Measurements from ENCODE around the gene DAD1.

DNA sequence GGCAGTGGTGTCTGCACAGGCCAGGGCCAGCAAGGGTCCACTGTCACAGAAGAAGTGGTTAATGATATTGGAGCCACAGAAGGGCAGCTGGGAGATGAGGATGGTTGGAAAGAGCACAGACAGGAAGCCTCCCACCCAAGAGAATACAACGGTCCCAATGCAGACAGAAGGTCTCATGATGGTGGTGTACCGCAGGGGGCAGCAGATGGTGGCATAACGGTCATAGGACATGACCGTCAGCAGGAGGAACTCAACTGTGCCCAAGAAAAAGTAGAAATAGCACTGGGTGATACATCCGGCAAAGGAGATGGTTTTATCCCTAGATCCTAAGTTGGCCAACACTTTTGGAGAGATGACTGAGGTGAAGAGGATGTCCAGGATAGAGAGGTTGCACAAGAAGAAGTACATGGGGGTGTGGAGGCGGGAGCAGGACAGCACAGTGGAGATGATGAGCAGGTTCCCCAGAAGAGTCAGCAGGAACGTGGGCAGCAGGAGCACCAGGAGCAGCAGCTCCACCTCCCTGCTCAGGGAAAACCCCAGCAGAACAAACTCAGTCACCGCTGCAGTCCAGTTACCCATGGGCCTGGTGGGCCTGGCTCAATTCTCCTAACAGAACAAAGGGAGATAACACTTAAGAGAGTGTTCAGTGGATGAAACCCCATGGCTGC is 45.3 kb upstream of the DAD1 start:
- TF ChIP-seq POLR2A (IDR thresholded peaks at IDR 0.05; ENCODE audit: low read length) (no peak), GATA1 (IDR thresholded peaks at IDR 0.05; ENCODE audit: low read depth, low read length) (no peak)
